Thyroid gland (tissue), 4 donors: ENCODE measurements around the gene SPATA4.

Experiments
- CTCF ChIP-seq, 6 experiments: fragments of 200-600 bp in 3 of 6; fragments of 450-650 bp in 3 of 6; sonication (generic) in 3 of 6; IDR thresholded peaks; one replicate each; pipeline ENCODE4 v1.5.1; 2016 to 2019; ENCODE audit warnings: antibody characterized with exemption in 6 of 6, mild to moderate bottlenecking in 2 of 6, inconsistent platforms in 1 of 6, moderate library complexity in 1 of 6
- POLR2A ChIP-seq, 2 donors: fragments of 450-650 bp; IDR thresholded peaks; one replicate each; pipeline ENCODE4 v1.6.1; 2017; ENCODE audit warnings: antibody characterized with exemption in 2 of 2, mild to moderate bottlenecking in 2 of 2, moderate library complexity in 1 of 2

DNA sequence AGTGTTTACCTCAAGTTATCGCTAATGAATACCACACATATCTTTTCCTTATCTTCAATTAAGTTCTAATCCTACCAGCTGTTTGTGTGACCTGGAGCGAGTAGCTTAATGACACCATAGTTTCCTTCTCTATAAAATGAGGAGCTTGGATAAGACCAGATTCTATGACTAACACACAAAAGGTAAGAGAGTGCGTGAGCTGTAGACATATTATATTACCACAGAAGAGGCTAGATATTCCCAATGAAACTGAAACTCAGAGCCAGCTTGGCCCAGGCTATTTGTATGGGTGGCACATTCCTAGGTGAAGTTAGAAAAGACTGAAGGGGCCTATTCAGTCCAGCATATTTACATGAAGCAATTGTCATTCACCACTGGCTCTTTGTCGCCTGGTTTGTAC is 43.4 kb upstream of the SPATA4 start:
- TF ChIP-seq POLR2A (IDR thresholded peaks at IDR 0.05) (no peak), CTCF (IDR thresholded peaks at IDR 0.05) (no peak)
